GM13977 (cell line): ENCODE results near the gene ANKRD40CL.
"Not testable (repeated sequence)": the region's sequence is repeated elsewhere in the genome, so short reads cannot be mapped to it uniquely, and the experiment has no call there.

Experiments
- DNase-seq: peaks from one replicate; pipeline ENCODE4 v3.0.0; 2012; ENCODE audit warnings: low spot score
- CTCF ChIP-seq: IDR thresholded peaks from 2 replicates; pipeline ENCODE4 v1.5.1; 2012; ENCODE audit warnings: mild to moderate bottlenecking, control low read depth; ENCODE audit not compliant: insufficient read depth; ENCODE audit errors: extremely low read depth, missing control alignments
- in situ Hi-C: fragments of 300-500 bp; cut with MboI; formaldehyde crosslinking; loops from one replicate; pipeline ENCODE4 v1.12.0; 2022; ENCODE audit warnings: low sequenced_read_pairs, low pct_unique_long_range_greater_than_20kb, mixed read lengths, inconsistent platforms; ENCODE audit not compliant: unreplicated experiment

The ANKRD40CL gene

GRCh38 chr17:50735287-50735686, 32.0 kb downstream of the ANKRD40CL start:
- no peak for TF ChIP-seq CTCF
- no peak for DNase-seq
- in situ Hi-C loops = no loop called here

GRCh38 chr17:50731575-50732460, 35.5 kb downstream of the ANKRD40CL start:
- TF ChIP-seq CTCF = no peak
- in situ Hi-C loops = no loop called here
- no peak for DNase-seq

DNA sequence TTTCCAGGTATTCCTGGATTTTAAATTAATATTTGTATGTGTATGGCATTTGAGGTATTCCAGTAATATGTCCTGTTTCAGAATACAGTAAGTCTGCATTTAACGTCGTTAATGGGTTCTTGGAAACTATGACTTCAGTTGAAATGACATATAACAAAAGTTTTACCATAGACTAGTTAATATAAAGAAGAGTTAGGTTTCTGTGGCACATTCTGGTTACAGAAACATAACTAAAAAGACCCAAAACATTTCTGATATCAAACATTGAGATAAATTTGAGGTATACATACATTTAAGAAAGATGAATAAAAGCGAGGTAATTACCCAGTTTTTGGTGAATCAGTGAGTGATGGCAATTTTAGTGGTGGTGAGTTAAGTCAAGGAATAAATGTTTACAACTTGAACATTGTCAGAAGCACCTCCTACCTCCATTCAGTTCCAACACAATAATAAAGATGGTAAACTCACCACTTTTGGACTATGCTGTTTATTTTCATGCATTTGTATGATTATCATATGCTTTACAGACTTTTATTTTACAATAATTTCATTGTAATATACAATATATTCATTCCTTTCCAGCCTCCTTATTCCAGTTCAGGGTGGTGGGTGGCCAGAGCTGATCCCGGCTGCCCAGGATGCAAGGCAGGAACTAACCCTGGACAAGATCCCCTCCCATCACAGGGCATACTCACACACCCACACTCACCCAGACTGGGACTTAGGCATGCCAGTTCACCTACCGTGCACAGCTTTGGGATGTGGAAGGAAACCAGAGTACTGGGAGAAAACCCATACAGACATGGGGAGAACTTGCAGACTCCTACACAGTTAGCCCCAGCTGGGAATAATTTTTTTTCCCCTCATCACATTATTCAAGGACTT, 38.2 kb downstream of the ANKRD40CL start:
- no peak for TF ChIP-seq CTCF
- DNase-seq = no peak
- in situ Hi-C loops = no loop called here

DNA sequence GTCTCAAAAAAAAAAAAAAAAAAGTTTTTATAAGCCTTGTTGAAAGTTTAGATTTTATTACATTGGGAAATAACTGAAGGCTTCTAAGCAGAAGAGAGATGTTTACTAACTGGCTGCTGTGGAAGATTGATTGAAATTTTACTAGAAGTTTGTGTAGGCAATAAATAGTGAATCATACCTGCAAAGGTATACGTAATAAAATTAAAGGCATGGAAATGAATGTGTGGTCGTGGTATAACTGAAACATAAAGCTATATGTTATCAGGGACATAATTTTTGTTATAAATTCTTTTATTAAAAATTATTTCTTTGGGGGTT, 39.2 kb downstream of the ANKRD40CL start:
- DNase-seq = no peak
- no peak for TF ChIP-seq CTCF
- in situ Hi-C loops = no loop called here

- TF ChIP-seq CTCF = no peak
- in situ Hi-C loops = no loop called here
- no peak for DNase-seq
Observed at GRCh38 chr17:50725769-50726655, 41.3 kb downstream of the ANKRD40CL start.

- DNase-seq, in situ Hi-C loops: not testable (repeated sequence)
Observed at GRCh38 chr17:50724622-50725021, 42.7 kb downstream of the ANKRD40CL start.
